Measurements from ENCODE around the gene SPAG16.
"Not testable (repeated sequence)": the region's sequence is repeated elsewhere in the genome, so short reads cannot be mapped to it uniquely, and the experiment has no call there.

Gene SPAG16

DNA sequence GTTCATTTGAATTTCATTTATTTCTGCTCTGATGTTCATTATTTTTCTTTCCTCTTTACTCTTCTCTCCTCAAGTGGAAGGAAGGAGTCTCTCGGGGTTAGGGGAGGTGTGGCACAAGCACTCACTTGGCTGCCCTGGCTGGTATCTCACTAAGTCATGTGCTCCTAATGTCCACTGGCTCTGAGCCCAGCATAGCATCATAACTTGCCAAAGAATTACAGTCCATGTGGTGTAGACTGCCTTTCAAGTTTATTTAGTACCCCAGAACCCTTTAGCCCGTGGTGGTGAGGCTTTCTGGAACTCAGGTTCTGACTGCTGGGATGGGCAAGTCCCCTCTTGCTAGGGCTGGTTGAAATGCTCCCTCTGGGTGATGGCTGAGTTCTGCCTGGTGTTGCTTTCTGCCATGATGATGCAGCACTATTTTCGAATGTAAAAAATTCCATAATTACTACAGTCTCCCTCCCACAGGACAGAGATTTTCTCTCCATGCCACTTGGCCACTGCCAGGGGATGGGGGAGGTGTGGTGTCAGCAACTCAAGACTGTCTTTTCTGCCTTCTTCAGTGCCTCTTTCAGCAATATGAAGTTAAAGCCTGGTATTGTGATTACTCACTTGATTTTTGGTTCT is 22.2 kb downstream of the SPAG16 start:
- H3K27ac ChIP-seq (ENCODE audit: low read depth, low read length): no peak overlapping the region
- no peaks in the 10 kb centered on the region for H3K27me3 ChIP-seq (ENCODE audit: control insufficient read depth, insufficient read depth, low read length)
- no peaks in the 10 kb centered on the region for H3K4me1 ChIP-seq (ENCODE audit: control insufficient read depth, insufficient read depth, low read length)
- peaks cover 18% of the 10 kb centered on the region for H3K9me3 ChIP-seq (ENCODE audit: control insufficient read depth, insufficient read depth, low read length)
- H3K9ac ChIP-seq (ENCODE audit: low read depth, low read length): no peak overlapping the region
- H3K4me3 ChIP-seq (ENCODE audit: low read depth, low read length): no peak overlapping the region
- peaks cover 24% of the 10 kb centered on the region for H3K36me3 ChIP-seq (ENCODE audit: control insufficient read depth, insufficient read depth, low read length)

GRCh38 chr2:213315168-213315876 is 31.1 kb downstream of the SPAG16 start:
- H3K27ac ChIP-seq (ENCODE audit: low read depth, low read length): no peak overlapping the region
- H3K9ac ChIP-seq (ENCODE audit: low read depth, low read length): no peak overlapping the region
- no peaks in the 10 kb centered on the region for H3K27me3 ChIP-seq (ENCODE audit: control insufficient read depth, insufficient read depth, low read length)

GRCh38 chr2:213316001-213316735 is 31.9 kb downstream of the SPAG16 start:
- H3K9me3 ChIP-seq (ENCODE audit: control insufficient read depth, insufficient read depth, low read length): no peaks in the 10 kb centered on the region
- no peak overlapping the region for H3K4me3 ChIP-seq (ENCODE audit: low read depth, low read length)
- no peaks in the 10 kb centered on the region for H3K4me1 ChIP-seq (ENCODE audit: control insufficient read depth, insufficient read depth, low read length)
- H3K27ac ChIP-seq (ENCODE audit: low read depth, low read length): no peak overlapping the region
- H3K27me3 ChIP-seq (ENCODE audit: control insufficient read depth, insufficient read depth, low read length): no peaks in the 10 kb centered on the region
- H3K36me3 ChIP-seq (ENCODE audit: control insufficient read depth, insufficient read depth, low read length): 0 out of 2 replicates have a peak, but pooled peaks cover 3% of the 10 kb centered on the region
- H3K9ac ChIP-seq (ENCODE audit: low read depth, low read length): no peak overlapping the region

More at GRCh38 chr2:213315168-213315876, 31.1 kb downstream of the SPAG16 start:
- Histone ChIP-seq H3K4me1 (ENCODE audit: control insufficient read depth, insufficient read depth, low read length) (no peaks in the 10 kb centered on the region), H3K4me3 (ENCODE audit: low read depth, low read length) (no peak overlapping the region), H3K36me3 (ENCODE audit: control insufficient read depth, insufficient read depth, low read length) (0 out of 2 replicates have a peak, but pooled peaks cover 3% of the 10 kb centered on the region), H3K9me3 (ENCODE audit: control insufficient read depth, insufficient read depth, low read length) (no peaks in the 10 kb centered on the region)

DNA sequence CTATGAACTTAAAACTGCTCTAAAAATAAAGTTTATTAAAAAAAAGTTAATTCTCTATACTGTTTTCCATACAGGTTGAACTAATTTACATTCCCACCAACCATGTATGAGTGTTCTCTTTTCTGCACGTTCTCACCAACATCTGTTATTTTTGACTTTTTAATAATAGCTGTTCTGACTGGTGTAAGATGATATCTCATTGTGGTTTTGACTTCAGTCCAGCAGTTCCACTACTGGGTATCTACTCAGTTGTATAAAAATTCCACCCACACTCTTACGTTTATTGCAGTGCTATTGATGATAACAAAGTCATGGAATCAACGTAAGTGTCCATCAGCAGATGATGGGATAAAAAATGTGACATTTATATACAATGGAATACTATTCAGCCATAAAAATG is 33.7 kb downstream of the SPAG16 start:
- Histone ChIP-seq H3K36me3 (ENCODE audit: control insufficient read depth, insufficient read depth, low read length) (0 out of 2 replicates have a peak, but pooled peaks cover 3% of the 10 kb centered on the region), H3K4me3 (ENCODE audit: low read depth, low read length) (no peak overlapping the region), H3K27ac (ENCODE audit: low read depth, low read length) (no peak overlapping the region)

DNA sequence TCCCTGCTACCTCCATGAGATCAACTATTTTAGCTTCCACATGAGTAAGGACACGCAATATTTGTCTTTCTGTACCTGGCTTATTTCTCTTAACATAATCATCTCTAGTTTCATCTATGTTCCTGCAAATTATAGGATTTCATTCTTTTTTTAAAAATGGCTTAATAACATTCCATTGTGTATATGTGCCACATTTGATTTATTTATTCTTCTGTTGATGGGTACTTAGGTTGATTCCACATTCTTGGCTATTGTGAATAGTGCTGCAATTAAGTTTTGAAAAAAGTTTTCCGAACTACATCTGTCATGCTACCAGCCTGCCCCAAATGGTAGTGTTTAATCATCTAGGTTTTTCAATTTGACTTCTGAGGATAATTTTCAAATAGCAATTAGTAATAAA is 36.3 kb downstream of the SPAG16 start:
- Histone ChIP-seq H3K4me3 (ENCODE audit: low read depth, low read length) (no peak overlapping the region), H3K27me3 (ENCODE audit: control insufficient read depth, insufficient read depth, low read length) (no peaks in the 10 kb centered on the region), H3K27ac (ENCODE audit: low read depth, low read length) (no peak overlapping the region), H3K9ac (ENCODE audit: low read depth, low read length) (no peak overlapping the region), H3K9me3 (ENCODE audit: control insufficient read depth, insufficient read depth, low read length) (no peaks in the 10 kb centered on the region), H3K4me1 (ENCODE audit: control insufficient read depth, insufficient read depth, low read length) (no peaks in the 10 kb centered on the region), H3K36me3 (ENCODE audit: control insufficient read depth, insufficient read depth, low read length) (0 out of 2 replicates have a peak, but pooled peaks cover 3% of the 10 kb centered on the region)

More for the DNA sequence above, 33.7 kb downstream of the SPAG16 start:
- H3K9ac ChIP-seq (ENCODE audit: low read depth, low read length): no peak overlapping the region
- H3K9me3 ChIP-seq (ENCODE audit: control insufficient read depth, insufficient read depth, low read length): no peaks in the 10 kb centered on the region
- no peaks in the 10 kb centered on the region for H3K27me3 ChIP-seq (ENCODE audit: control insufficient read depth, insufficient read depth, low read length)
- H3K4me1 ChIP-seq (ENCODE audit: control insufficient read depth, insufficient read depth, low read length): no peaks in the 10 kb centered on the region

DNA sequence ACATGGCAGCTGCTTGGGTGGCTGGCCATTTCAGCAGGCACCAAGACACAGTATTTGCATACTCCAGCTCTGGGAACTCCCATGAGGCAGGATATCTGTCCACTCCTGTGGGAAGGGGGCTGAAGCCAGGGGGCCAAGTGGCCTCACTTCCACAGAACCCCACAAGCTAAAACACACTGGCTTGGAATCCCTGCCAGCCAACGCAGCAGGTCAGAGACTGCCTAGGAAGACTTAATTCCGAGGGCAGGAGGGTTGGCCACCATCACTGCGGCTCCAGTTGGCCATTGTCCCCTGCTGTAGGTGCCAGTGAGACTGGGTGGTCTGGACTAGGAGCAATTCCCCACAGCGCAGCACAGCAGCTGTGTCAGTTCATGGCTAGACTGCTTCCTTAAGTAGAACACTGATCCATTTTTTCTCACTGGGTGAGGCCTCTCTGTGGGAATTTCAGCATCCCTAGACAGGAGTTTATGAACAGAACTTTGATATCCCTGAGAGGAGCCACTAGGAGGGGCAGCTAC is 52.0 kb downstream of the SPAG16 start:
- H3K9me3 ChIP-seq (ENCODE audit: control insufficient read depth, insufficient read depth, low read length): peaks cover 47% of the 10 kb centered on the region
- no peak overlapping the region for H3K9ac ChIP-seq (ENCODE audit: low read depth, low read length)
- no peaks in the 10 kb centered on the region for H3K27me3 ChIP-seq (ENCODE audit: control insufficient read depth, insufficient read depth, low read length)
- H3K27ac ChIP-seq (ENCODE audit: low read depth, low read length): no peak overlapping the region
- no peak overlapping the region for H3K4me3 ChIP-seq (ENCODE audit: low read depth, low read length)
- no peaks in the 10 kb centered on the region for H3K36me3 ChIP-seq (ENCODE audit: control insufficient read depth, insufficient read depth, low read length)
- no peaks in the 10 kb centered on the region for H3K4me1 ChIP-seq (ENCODE audit: control insufficient read depth, insufficient read depth, low read length)

GRCh38 chr2:213353419-213353818 is 69.2 kb downstream of the SPAG16 start:
- Histone ChIP-seq H3K9me3 (ENCODE audit: control insufficient read depth, insufficient read depth, low read length) (no peaks in the 10 kb centered on the region), H3K27me3 (ENCODE audit: control insufficient read depth, insufficient read depth, low read length) (no peaks in the 10 kb centered on the region), H3K4me3 (ENCODE audit: low read depth, low read length) (no peak overlapping the region), H3K36me3 (ENCODE audit: control insufficient read depth, insufficient read depth, low read length) (no peaks in the 10 kb centered on the region), H3K27ac (ENCODE audit: low read depth, low read length) (no peak overlapping the region), H3K9ac (ENCODE audit: low read depth, low read length) (no peak overlapping the region), H3K4me1 (ENCODE audit: control insufficient read depth, insufficient read depth, low read length) (peaks cover 8% of the 10 kb centered on the region; the same call in 1 of the 2 replicates)

DNA sequence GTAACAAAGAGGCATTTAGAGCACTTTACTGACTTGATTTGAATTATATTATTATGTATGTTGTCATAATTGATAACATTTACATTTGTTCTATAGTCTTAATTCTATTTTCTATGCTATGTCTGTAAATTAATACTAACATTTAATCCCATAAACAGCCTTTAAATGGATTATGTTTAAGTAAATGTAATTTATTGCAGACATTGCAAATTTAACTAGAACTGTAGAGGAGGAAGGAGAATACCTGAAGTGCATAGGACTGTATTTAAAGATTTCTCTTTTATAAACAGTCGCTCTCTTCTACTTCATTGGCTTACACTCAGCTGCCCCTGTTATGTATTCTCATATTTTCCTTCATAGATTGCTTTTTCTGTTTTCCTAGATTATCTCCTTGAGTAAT is 92.4 kb downstream of the SPAG16 start:
- no peak overlapping the region for H3K27ac ChIP-seq (ENCODE audit: low read depth, low read length)
- H3K9me3 ChIP-seq (ENCODE audit: control insufficient read depth, insufficient read depth, low read length): no peaks in the 10 kb centered on the region
- no peak overlapping the region for H3K9ac ChIP-seq (ENCODE audit: low read depth, low read length)
- H3K4me3 ChIP-seq (ENCODE audit: low read depth, low read length): no peak overlapping the region
- no peaks in the 10 kb centered on the region for H3K36me3 ChIP-seq (ENCODE audit: control insufficient read depth, insufficient read depth, low read length)
- H3K27me3 ChIP-seq (ENCODE audit: control insufficient read depth, insufficient read depth, low read length): no peaks in the 10 kb centered on the region
- H3K4me1 ChIP-seq (ENCODE audit: control insufficient read depth, insufficient read depth, low read length): no peaks in the 10 kb centered on the region

- not testable (repeated sequence) for H3K27me3 ChIP-seq (ENCODE audit: control insufficient read depth, insufficient read depth, low read length); H3K4me1 ChIP-seq (ENCODE audit: control insufficient read depth, insufficient read depth, low read length); H3K27ac ChIP-seq (ENCODE audit: low read depth, low read length); H3K9me3 ChIP-seq (ENCODE audit: control insufficient read depth, insufficient read depth, low read length); H3K9ac ChIP-seq (ENCODE audit: low read depth, low read length); H3K4me3 ChIP-seq (ENCODE audit: low read depth, low read length); H3K36me3 ChIP-seq (ENCODE audit: control insufficient read depth, insufficient read depth, low read length)
Observed at GRCh38 chr2:213407027-213407426, 122.8 kb downstream of the SPAG16 start.

GRCh38 chr2:213408426-213409070 is 124.3 kb downstream of the SPAG16 start:
- not testable (repeated sequence) for H3K4me3 ChIP-seq (ENCODE audit: low read depth, low read length); H3K36me3 ChIP-seq (ENCODE audit: control insufficient read depth, insufficient read depth, low read length); H3K9ac ChIP-seq (ENCODE audit: low read depth, low read length); H3K9me3 ChIP-seq (ENCODE audit: control insufficient read depth, insufficient read depth, low read length); H3K27me3 ChIP-seq (ENCODE audit: control insufficient read depth, insufficient read depth, low read length); H3K4me1 ChIP-seq (ENCODE audit: control insufficient read depth, insufficient read depth, low read length)
- H3K27ac ChIP-seq (ENCODE audit: low read depth, low read length): peak overlapping the region; percentile 27
